Prostate gland (tissue), 2 donors: ENCODE results near the gene CCDC92.

Experiments
- CTCF ChIP-seq, 4 experiments: fragments of 200-600 bp in 2 of 4; fragments of 450-650 bp in 2 of 4; sonication (generic) in 2 of 4; IDR thresholded peaks; 1 replicate in 3 of 4; 2 replicates in 1 of 4; pipeline ENCODE4 v1.5.1; 2016 to 2019; ENCODE audit warnings: antibody characterized with exemption in 4 of 4, mild to moderate bottlenecking in 2 of 4, moderate library complexity in 2 of 4
- POLR2A ChIP-seq: fragments of 450-650 bp; IDR thresholded peaks from one replicate; pipeline ENCODE4 v1.6.1; 2016; ENCODE audit warnings: antibody characterized with exemption, mild to moderate bottlenecking
- POLR2AphosphoS5 ChIP-seq: sonication (generic); formaldehyde crosslinking; IDR thresholded peaks from one replicate; pipeline ENCODE4 v1.6.1; 2017; ENCODE audit warnings: antibody characterized with exemption

- TF ChIP-seq POLR2A (no peak), CTCF (IDR thresholded peaks at IDR 0.05) (no peak), POLR2AphosphoS5 (no peak)
Measured at GRCh38 chr12:123910761-123911193, 61.9 kb downstream of the CCDC92 start.
